ENCODE results near the gene FHIP1B. TPM values are rescaled to one million over a fixed set of nuclear protein-coding genes. Genes with fewer than 3 reads are reported as not detected.
A peak's percentile ranks its signal among the peaks of the same experiment; 100 is the strongest.

Gene FHIP1B
- total RNA-seq, 1 experiment from 2014 or later, result 42.8 TPM

DNA sequence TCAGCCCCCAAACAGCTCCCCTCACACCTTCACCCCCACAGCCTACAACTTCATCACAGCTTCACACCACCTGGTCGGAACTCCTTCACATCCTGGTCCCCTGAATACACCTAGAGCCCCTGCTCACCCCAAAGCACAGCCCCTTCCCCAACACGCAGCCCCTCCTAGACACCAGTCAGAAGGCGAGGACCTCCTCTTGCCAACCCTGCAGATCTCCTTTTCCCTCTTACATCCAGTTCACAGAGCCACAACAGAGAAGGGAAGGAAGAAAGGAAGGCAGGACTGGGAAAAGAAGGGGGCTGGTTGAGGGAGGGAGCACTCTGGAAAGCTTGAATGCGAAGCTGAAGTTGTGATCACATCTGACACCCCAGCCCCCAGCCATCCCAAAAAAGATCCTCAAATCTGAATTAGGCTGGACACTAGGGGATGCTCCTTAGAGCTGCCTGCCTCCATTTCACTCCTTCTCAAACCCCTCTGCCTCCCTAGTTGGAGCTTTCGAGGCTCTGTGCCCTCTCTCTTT is 25.8 kb upstream of the FHIP1B start:
- ATAC-seq, result no peak
- Histone ChIP-seq H3K9me3 (ENCODE audit: control insufficient read depth, insufficient read depth, low read depth, low read length) (no peaks in the 10 kb centered on the region), H3K36me3 (ENCODE audit: control insufficient read depth, insufficient read depth, low read length) (no peaks in the 10 kb centered on the region), H3K27ac (ENCODE audit: low read length) (no peak overlapping the region), H3K4me1 (ENCODE audit: control insufficient read depth, insufficient read depth, low read length) (0 out of 2 replicates have a peak, but pooled peaks cover 3% of the 10 kb centered on the region), H3K4me3 (ENCODE audit: low read depth in 2 of 2, low read length in 2 of 2) (no peak overlapping the region), H3K27me3 (ENCODE audit: control insufficient read depth, insufficient read depth, low read length) (peaks cover 81% of the 10 kb centered on the region)
- ChIA-PET CTCF (interaction anchor here (0.5 to 1.2 kb wide), 3 partner anchors 9 to 1731 kb away, joined by 3 to 5 read pairs (median 3); no protein-coding TSS in a partner anchor), POLR2A (no interaction called here)
- no TSS peak for BruUV-seq (replicated peaks)
- intact Hi-C loops (cut with micrococcal nuclease; ENCODE audit: unreplicated experiment) (no loop called here), in situ Hi-C loops (cut with HindIII; ENCODE audit: low pct_unique_long_range_greater_than_20kb, low sequenced_read_pairs) (no loop called here)
- DNase-seq (ENCODE audit: low read depth, low spot score), result no peak
- TF ChIP-seq CTCF (IDR thresholded peaks at IDR 0.05), result no peak
- TF ChIP-seq, protein P1, sequence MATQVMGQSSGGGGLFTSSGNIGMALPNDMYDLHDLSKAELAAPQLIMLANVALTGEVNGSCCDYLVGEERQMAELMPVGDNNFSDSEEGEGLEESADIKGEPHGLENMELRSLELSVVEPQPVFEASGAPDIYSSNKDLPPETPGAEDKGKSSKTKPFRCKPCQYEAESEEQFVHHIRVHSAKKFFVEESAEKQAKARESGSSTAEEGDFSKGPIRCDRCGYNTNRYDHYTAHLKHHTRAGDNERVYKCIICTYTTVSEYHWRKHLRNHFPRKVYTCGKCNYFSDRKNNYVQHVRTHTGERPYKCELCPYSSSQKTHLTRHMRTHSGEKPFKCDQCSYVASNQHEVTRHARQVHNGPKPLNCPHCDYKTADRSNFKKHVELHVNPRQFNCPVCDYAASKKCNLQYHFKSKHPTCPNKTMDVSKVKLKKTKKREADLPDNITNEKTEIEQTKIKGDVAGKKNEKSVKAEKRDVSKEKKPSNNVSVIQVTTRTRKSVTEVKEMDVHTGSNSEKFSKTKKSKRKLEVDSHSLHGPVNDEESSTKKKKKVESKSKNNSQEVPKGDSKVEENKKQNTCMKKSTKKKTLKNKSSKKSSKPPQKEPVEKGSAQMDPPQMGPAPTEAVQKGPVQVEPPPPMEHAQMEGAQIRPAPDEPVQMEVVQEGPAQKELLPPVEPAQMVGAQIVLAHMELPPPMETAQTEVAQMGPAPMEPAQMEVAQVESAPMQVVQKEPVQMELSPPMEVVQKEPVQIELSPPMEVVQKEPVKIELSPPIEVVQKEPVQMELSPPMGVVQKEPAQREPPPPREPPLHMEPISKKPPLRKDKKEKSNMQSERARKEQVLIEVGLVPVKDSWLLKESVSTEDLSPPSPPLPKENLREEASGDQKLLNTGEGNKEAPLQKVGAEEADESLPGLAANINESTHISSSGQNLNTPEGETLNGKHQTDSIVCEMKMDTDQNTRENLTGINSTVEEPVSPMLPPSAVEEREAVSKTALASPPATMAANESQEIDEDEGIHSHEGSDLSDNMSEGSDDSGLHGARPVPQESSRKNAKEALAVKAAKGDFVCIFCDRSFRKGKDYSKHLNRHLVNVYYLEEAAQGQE (IDR thresholded peaks at IDR 0.05; ENCODE audit: insufficient read depth in 1 of 2, low read depth in 2 of 2, low read length in 1 of 2), result no peak
- TF ChIP-seq SIN3A (IDR thresholded peaks at IDR 0.05; ENCODE audit: borderline replicate concordance, insufficient read depth, low read depth, low read length), result no peak
- no peak for TF ChIP-seq POLR2AphosphoS5 (IDR thresholded peaks at IDR 0.05; ENCODE audit: low read depth, low read length)
- no peak for TF ChIP-seq TCF7L2 (IDR thresholded peaks at IDR 0.05; ENCODE audit: low read depth, low read length)

DNA sequence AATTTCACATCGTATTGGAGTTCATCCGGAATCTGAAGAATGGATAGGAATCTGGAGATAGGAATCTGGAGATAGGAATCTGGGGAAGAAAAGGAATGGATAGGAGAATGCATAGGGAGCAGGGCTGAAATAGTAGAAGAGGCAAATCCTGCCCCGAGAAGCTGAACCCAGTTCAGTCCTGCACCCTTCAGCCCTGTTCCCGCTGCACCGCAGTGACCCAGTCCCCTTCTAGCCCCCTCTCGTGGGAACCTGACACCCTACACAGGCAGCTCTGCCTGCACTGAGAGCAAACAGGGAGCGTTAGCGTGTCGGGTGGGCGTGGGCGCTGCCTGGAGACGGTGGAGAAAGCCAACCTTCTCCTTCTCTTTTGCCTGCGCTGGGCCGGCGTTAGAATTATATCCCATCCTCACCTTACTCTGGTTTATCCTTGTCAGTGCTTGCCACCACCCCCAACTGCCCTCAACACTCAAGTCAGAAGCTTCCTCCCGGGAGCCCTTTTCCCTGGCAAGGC is 24.2 kb upstream of the FHIP1B start:
- POLR2A ChIA-PET, result no interaction called here
- H3K27ac ChIP-seq (ENCODE audit: low read length), result no peak overlapping the region
- peak overlapping the region in 1 of 2 experiments; percentile 47; a peak in 2 of 4 replicates for H3K4me3 ChIP-seq (ENCODE audit: low read depth in 2 of 2, low read length in 2 of 2)
- TF ChIP-seq POLR2AphosphoS5 (IDR thresholded peaks at IDR 0.05; ENCODE audit: low read depth, low read length), result no peak
- no peak for TF ChIP-seq TCF7L2 (IDR thresholded peaks at IDR 0.05; ENCODE audit: low read depth, low read length)
- TF ChIP-seq CTCF (IDR thresholded peaks at IDR 0.05), result no peak
- TF ChIP-seq, protein P1 (IDR thresholded peaks at IDR 0.05; ENCODE audit: insufficient read depth in 1 of 2, low read depth in 2 of 2, low read length in 1 of 2), result no peak
- TF ChIP-seq SIN3A (IDR thresholded peaks at IDR 0.05; ENCODE audit: borderline replicate concordance, insufficient read depth, low read depth, low read length), result no peak
- DNase-seq (ENCODE audit: low read depth, low spot score) (no peak), ATAC-seq (peak; percentile 27)
- in situ Hi-C loops (cut with HindIII; ENCODE audit: low pct_unique_long_range_greater_than_20kb, low sequenced_read_pairs), result no loop called here
- H3K36me3 ChIP-seq (ENCODE audit: control insufficient read depth, insufficient read depth, low read length), result no peaks in the 10 kb centered on the region
- H3K4me1 ChIP-seq (ENCODE audit: control insufficient read depth, insufficient read depth, low read length), result 0 out of 2 replicates have a peak, but pooled peaks cover 3% of the 10 kb centered on the region
- peaks cover 77% of the 10 kb centered on the region for H3K27me3 ChIP-seq (ENCODE audit: control insufficient read depth, insufficient read depth, low read length)
- BruUV-seq (replicated peaks), result no TSS peak
- intact Hi-C loops (cut with micrococcal nuclease; ENCODE audit: unreplicated experiment), result no loop called here
- no peaks in the 10 kb centered on the region for H3K9me3 ChIP-seq (ENCODE audit: control insufficient read depth, insufficient read depth, low read depth, low read length)
- CTCF ChIA-PET, result interaction anchor here (0.7 kb wide), 1 partner anchor 105 kb away, joined by 9 read pairs; no protein-coding TSS in a partner anchor

All from Panc1 (cell line).